DMS114 treated with DMSO at 0.1 percent for 48 hours (cell line): ENCODE measurements around the gene ATF5.
"Not testable (repeated sequence)": the region's sequence is repeated elsewhere in the genome, so short reads cannot be mapped to it uniquely, and the experiment has no call there.

Experiments
- DNase-seq: peaks from one replicate; lab custom pipeline; 2025; ENCODE audit not compliant: unreplicated experiment; lab: John Stamatoyannopoulos, UW

ATF5 gene

DNA sequence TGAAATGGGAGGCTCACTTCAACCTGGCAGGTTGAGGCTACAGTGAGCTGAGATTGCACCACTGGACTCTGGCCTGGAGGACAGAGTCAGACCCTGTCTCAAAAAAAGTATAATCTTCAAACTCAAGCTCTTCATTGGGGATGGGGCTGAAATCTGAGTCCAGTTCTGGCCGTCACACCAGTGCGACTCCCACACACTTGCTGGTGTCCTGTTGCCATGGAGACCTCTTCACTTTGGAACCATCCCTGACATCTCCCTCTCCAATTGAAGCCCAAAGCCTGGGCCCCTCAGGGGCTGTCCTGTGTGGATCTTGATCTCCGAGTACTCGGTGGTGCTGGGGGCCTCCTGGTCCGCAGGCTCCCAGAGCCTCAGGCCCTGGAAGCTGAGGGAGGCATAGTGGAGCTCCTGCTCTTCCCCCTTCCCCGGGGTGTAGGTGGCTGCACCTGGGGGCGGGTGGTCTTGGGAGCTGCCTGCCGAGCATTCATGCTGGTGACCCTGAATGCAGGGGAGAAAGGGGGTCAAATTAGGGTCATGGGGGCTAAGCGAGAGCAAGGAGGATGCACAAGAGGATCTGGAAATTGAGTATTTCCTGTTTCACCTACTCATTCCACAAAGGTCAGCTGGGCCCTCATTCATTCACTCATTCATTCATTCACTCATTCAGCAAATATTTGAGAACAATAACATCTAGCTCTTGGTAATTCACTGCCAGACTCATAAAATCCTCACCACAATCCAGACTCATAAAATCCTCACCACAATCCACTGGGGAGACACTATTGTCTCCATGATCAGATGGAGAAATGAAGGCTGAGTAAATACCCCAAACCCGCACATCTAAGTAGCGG lies 21.0 kb downstream of the ATF5 start:
- DNase-seq, result no peak

DNA sequence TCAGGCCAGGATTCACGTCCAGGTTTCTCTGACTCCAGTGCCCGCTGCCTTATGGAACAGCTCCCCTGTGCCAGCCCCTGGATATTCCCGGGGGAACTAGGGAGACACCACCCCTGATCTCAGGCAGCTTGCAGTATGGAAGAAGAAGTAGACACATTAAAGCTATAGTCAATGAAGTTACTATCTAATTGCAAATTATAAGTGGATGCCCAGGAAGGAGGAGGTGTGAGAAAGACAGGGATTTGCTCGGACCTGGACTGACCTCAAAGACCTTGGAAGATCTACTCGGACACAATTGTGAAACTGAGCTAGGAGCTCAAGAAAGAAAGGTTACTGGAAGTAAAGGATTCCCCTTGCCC lies 21.6 kb downstream of the ATF5 start:
- no peak for DNase-seq

DNA sequence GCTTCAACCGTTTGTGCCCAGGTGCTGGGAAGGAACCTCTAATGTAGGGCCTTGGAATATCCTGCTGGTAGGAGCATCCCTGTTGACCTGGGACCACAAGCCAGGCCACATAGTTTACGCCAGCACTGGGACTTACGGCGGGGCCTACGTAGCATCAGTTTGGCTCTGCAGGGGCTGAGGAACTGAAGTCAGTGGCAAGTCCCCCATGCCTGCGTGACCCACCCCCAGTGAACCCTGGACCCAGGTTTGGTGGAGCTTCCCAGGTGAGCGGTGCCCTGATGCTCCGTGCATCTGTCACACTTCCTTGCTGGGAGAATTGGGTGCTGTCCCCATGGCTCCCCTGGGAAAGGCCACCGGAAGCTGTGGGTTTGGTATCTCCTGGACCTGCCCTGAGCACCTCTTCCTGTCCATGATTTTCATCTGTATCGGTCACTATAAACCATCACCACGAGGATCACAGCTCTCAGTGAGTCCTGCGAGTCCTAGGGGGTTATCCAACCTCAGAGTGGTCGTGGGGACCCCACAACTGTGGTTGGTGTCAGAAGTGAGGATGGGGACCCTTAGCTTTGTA lies 22.0 kb downstream of the ATF5 start:
- DNase-seq, result no peak

DNA sequence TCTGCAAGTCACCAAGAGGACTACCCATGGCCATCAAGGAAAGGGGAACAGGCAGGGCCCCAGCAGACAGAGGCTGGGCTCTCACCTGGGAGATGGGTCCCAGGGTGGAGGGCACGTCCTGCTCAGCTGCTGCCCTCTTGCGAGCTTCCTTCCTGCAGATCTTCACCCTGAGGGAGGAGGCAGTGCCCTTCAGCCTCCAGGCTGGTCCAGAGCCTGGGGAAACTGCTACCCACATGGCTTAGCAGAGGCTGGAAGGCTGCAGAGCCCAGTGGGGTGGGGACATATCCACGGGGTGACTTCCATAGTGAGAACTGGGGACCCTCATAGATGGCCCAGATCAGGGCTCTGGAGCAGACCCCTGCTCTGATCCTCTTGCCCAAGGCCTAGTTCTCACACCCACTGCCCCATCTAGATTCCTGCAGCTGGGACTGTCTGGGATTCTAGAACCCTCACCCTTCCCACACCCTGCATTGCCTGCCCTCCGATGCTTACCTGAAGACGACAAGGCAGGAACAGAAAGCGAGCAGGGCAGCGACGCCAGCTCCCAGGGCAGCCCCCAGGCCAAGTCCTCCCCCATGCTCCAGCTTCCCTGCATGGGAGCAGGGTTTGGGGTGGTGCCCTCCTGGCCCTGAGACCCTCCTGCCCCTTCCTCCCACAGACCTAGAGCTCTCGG lies 22.9 kb downstream of the ATF5 start:
- no peak for DNase-seq

DNA sequence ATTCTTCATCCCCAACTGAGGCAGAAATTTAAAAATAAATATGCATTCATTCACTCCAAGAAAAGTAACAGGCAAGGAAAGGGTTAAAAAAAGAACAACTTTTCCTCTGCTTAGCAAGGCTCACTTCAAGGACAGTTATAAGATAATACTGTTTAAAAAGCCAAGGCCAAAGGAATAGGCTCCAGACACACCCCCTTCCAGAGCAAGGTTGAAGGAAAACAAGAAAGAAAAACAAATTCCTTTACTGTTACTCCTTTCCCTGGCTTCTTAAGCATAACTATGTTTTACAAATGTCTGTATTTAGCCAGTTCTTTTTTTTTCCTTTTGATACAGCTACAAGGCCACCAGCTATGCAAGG lies 23.5 kb downstream of the ATF5 start:
- no peak for DNase-seq

DNA sequence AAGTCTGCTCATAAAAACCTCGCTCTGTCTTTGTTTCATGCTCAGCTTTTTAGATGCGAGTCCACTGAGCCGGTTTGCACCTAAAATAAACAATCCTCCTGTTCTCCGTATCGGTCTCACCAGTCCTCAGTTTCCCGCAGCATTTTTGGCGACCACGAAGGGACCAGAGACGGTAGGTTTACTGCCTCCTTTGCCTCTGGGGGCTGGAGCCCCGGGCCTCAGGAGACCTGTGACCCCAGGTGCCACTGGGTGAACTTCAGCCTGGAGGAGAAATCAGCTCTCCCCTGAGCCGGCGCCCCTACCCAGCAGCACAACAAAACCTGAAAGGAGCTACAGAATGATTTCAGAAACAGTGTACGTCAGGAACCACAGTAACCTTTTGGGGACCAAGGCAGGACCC lies 23.9 kb downstream of the ATF5 start:
- no peak for DNase-seq

DNA sequence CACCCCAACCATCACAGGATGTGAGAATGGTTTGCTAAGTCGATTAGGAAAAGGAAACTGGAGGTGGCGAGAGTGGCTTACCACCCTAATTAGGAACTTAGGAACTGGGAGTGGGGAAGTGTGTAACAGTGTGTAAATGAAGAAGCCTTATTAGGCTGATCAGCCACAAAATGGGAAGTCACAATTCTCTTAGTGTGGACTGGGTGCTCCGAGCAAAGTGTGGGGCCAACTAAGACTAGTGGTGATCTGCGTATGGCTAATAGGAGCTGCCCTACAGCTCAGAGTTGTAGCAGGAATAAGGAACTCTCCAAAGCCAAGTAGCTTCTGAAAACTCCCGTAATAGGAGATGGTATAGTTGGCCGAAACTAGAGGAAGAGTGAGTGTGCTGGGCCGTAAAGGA lies 24.4 kb downstream of the ATF5 start:
- DNase-seq, result no peak

DNA sequence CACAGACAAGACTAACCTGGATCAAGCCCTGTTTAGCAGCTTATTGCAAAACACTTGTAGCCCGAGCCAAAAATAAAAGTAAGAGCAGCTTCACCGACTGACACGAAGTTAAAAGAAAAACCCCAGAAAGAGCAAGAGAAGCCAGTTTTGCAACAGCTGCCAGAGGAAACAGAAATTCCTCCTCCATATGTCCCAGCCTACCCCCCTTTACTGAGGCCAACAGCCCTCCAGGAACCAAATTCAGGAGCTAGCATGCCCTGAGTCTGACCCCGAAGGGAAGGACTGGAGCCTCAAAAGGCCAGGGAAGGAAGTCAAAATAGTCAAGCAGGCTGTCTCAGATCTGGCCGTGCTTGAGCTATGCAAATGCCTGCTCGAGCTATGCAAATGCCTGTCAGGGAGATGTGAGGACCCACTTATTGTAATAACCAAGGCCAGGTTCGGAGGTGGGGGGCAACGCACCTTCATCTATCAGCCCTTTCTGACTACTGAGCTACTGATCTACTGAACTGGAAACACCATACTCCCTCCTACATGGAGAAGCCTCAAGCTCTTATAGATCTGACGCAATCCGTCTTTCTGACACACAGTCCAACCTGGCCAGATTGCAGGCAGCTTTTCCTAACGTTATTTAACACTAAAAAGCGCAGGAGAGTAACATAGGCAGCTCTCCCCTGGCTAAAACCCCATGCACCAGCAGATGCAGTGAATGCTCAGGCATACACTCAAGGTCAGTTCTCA lies 25.3 kb downstream of the ATF5 start:
- no peak for DNase-seq

DNA sequence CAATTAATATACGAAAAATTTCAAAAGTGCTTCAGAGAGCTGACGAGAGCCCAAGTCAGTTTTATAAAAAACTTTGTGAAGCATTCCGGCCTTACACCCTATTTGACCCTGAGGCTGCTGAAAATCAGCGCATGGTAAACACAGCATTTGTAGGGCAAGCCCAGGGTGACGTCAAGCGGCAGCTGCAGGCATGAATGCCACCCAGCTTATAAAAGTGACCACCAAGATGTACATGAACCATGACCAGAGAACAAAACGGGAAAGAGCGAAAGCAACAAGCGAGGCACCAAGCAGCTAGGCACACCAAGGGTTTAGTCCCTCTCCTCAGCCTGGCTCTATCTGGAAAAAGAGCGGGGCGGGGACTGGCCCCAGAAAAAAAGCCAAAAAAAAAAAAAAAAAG lies 25.9 kb downstream of the ATF5 start:
- DNase-seq, result no peak

DNA sequence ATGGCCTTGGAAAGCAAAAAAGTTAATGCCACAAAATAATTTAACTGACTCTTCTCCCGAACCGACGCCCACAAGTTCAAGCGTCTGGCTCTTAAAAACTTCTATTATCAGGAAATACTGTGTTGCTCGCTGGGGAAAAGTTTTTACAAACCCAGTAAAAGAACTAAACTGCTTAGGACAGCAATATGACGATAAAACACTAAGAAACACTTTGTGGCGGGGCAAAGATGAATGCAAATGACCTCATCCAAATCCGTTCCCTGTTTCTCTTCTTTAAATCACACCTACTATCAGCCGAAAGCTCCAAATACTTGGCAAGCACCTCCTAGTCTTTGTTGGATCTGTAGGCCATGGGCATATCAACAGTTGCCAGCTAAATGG lies 27.1 kb downstream of the ATF5 start:
- no peak for DNase-seq

DNA sequence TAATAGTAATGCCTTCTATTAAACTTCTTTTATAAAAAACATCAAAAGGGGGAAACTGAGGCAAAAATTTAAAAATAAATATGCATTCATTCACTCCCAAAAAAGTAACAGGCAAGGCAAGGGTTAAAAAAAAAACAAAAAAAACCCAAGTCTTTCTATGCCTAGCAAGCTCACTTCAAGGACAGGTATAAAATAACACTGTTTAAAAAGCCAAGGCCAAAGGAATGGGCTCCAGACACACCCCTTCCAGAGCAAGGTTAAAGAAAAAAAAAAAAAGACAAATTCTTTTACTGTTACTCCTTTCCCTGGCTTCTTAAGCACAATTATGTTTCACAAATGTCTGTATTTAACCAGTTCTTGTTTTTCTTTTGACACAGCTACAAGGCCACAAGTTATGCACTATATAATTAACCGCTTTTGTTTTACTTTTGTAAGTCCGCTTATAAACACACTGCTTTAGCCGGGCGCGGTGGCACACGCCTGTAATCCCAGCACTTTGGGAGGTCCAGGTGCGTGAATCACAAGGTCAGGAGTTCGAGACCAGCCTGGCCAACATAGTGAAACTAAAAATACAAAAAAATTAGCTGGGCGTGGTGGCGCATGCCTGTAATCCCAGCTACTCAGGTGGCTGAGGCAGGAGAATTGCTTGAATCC lies 28.4 kb downstream of the ATF5 start:
- no peak for DNase-seq

DNA sequence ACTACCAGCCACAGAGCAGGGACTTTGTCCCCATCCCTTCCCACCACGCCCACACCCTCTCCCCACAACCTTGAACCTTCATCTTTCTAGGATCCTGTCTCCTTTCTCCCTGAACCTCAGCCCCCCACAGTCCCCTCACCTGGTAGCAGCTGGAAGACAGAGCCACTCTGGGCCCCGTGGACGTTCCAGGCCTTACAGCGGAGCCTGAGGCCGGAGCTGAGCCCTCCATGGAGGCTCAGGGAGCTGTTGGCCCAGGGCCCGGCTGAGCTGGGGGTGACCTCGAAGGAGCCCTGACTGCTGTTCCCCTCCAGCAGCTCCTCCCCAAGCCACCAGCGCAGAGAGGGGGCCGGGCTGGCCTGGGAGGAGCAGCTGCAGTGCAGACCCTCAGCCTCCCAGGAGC lies 29.1 kb downstream of the ATF5 start:
- DNase-seq, result not testable (repeated sequence)

DNA sequence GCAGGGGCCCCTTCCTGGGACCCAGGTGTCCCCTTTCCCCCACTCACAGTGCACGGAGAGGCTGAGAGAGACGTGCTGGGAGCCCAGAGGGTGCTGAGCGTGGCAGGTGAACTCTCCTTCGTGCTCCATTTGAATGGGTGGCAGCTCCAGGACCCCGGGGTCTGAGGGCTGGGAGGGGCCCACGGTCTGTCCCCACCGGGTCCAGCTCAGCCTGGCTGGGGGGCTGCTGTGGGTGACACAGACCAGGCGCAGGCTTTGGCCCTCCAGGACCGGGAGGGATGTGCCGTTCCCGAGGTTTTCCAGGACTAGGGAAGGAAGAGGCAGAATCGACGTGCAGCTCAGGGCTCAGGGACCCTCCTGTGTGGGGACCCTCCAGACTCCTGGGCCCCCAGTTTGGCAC lies 29.6 kb downstream of the ATF5 start:
- not testable (repeated sequence) for DNase-seq

DNA sequence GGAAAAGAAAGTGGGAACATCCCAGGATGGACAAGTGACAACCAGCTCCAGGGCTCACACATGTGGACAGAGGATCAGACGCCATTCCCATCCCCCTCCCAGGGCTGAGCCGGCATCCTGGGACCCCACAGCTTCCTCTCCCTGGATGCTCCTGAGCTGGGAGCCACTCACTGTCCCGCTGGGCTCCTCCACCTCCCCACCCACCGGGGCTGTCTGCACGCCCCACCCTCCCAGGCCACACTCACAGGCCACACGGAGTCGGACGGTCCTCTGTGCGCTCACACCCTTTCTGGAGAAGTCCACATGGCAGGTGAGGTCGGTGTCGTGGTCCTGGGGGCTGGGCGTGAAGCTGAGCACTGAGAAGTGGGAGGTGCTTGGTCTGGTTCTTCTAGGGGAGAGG lies 30.9 kb downstream of the ATF5 start:
- DNase-seq, result not testable (repeated sequence)

DNA sequence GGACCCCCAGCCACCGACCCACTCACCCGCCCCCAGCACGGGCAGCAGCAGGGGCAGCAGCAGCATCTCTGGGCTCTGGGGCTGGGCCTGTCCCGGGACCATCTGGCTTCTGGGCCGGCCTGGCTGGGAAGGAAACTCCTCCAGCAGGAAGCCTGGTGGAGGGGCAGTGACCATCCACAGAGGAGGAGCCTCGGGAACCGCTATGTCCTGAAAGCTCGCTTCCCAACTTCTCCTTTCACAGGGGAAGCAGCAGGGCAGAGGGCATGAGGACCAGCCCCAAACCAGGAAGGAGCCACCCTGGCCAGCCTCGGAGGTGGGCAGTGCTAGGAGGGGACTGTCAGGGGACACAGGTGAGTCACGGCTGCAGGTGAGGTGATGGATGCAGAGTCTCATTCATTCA lies 32.0 kb downstream of the ATF5 start, which contains the start of gene SIGLEC11:
SIGLEC11 (minus strand) TSS at position 193 of the 400 bp plus-strand sequence; CDS start at position 102, 91 bp downstream.
- not testable (repeated sequence) for DNase-seq

DNA sequence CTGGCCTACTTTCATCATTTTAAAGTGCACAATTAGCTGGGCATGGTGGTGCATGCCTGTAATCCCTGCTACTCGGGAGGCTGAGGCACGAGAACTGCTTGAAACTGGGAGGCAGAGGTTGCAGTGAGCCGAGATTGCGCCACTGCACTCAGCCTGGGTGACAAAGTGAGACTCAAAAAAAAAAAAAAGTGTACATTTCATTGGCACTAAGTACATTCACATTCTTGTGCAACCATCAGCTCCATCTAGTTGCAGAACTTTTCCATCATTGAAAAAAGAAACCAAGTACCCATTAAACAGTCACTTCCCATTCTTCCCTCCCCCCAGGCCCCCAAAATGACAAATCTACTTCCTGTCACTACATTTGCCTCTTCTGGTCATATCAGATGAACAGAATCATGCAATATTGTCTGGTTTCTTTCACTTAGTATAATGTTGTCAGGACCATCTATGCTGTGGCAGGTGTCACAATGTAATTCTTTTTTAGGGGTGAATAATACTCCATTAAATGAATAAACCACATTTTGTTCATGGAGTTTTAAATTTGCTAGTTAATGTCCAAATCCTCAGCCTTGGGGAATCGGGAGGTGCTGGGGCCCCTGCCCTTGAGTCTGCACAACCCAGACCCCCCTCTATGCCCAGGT lies 39.4 kb downstream of the ATF5 start:
- no peak for DNase-seq

DNA sequence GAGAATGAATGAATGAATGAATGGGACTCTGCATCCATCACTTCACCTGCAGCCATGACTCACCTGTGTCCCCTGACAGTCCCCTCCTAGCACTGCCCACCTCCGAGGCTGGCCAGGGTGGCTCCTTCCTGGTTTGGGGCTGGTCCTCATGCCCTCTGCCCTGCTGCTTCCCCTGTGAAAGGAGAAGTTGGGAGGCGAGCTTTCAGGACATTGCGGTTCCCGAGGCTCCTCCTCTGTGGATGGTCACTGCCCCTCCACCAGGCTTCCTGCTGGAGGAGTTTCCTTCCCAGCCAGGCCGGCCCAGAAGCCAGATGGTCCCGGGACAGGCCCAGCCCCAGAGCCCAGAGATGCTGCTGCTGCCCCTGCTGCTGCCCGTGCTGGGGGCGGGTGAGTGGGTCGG lies 40.4 kb downstream of the ATF5 start:
- DNase-seq, result not testable (repeated sequence)

DNA sequence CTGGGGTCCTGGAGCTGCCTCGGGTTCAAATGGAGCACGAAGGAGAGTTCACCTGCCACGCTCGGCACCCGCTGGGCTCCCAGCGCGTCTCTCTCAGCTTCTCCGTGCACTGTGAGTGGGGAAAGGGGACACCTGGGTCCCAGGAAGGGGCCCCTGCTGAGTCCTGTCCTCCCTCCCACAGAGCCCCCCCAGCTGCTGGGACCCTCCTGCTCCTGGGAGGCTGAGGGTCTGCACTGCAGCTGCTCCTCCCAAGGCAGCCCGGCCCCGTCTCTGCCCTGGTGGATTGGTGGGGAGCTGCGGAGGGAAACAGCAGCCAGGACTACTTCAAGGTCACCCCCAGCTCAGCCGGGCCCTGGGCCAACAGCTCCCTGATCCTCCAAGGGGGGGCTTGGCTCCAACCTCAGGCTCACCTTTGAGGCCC lies 43.0 kb downstream of the ATF5 start:
- no peak for DNase-seq

DNA sequence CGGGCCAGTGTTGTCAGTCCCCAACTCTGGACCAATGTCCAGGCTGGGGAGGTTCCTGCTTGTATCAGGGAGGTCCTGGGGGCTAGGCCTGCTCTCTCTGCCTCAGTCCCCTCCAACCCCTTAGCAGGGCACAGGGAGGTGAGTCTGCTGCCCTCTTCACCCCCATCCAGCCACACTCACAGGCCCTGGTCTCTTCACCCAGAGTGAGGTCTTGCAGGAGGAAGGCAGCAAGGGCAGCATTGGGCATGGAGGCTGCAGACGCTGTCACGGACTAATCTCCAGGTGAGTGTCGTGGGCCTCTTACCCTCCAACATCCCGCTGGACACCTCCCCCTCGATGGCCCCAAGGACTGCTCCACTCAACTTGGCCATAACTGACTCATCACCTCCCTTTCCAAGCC lies 43.8 kb downstream of the ATF5 start:
- DNase-seq, result no peak

DNA sequence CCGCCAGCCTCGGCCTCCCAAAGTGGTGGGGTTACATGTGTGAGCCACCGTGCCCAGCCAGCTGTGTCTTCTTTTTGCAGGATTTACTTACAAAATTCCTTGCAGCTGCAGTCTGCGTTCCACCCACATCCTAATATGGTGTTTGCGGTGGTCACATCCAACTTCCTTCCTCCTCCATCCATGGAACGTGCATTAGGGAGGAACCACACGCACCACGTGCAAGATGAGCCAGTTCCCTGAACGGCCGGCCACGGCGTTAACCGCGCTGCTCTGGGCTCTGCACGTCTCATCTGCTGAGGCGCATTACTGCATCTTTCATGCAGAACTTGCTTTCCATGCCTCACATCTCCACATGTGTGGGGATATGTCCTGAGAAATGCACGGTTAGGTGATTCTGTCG lies 45.0 kb downstream of the ATF5 start:
- DNase-seq, result no peak

DNA sequence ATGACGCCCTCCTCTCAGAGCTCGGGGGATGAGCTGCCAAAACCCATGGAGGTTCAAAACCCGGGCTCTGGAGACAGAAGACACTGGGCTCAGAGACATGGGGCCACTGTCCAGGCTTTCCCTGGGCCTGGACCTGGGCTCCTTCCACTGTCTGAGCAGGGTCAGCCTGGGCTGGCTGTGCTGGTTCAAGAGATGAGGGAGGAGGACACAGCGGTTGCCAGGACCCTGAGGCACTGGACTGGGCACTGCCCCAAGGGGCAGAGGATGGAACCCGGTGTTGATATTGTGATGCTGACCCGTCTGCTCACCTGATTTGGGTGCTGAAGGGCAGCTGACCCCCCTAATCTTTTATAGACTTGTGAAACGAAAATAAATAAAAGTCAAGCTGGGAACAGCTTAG lies 46.0 kb downstream of the ATF5 start:
- DNase-seq, result no peak
